ENCODE data around the gene PCDHGC4. TPM values are rescaled to one million over a fixed set of nuclear protein-coding genes. Genes with fewer than 3 reads are reported as not detected.

PCDHGC4 gene
- total RNA-seq, 6 donors from 2014 or later = 0.69 to 24.7 (median 1.8) TPM

DNA sequence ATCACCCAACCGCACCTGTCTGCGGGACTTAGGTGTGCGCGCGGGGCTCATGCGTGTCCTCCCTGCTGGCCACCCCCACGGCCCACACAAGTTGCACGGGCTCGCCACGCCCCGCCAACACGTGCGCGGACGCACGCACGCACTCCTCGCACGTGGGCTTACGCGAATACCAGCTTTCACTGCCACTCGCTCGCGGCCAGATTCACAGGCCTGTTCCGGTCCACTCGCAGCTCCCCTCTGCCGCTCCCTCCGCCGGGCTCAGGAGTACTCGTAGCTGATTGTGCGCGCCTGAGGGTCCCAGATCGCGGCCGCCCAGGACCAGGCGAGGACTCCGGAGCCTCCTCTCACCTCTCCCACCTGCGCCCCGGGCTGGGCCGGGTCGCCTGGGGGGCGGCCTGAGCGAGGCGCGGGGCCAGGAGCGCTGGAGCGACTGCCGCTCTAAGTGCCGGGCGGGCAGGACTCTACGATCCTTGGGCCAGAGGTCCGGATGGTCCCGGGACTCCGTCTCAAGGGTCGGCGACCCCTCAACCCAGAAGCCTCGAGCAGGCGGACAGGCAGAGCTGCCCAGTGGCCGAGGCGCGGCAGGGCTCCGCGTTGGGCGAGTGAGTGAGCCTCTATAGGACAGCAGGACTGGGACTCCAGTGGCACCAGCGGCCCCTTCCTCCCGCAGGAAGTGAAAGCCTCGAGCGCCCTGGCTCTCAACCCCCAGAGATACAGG is 7.5 kb downstream of the PCDHGC4 start:
- WGBS, 2 donors = 62 to 84% methylated on average over 37 to 63 of the region's 68 CpGs
- H3K4me1 ChIP-seq = peaks cover 18 to 28% (median 26%) of the 10 kb centered on the region in 4 donors
- H3K9me3 ChIP-seq = no peaks in the 10 kb centered on the region
- H3K27me3 ChIP-seq = peaks cover 0 to 17% (median 3%) of the 10 kb centered on the region in 4 donors
- peaks cover 0 to 25% (median 6%) of the 10 kb centered on the region in 4 donors for H3K36me3 ChIP-seq
- peak overlapping the region in 2 of 4 donors; percentile 37 to 46 for H3K27ac ChIP-seq
- peak overlapping the region in 2 of 4 donors; percentile 26 to 31 for H3K4me3 ChIP-seq
- peak in 1 of 2 donors; percentile 87 for DNase-seq
- peak in 1 of 2 donors; percentile 5 for ATAC-seq (ENCODE audit: low FRiP score in 2 of 2)
- TF ChIP-seq POLR2A (IDR thresholded peaks at IDR 0.05) (no peak), EP300 (IDR thresholded peaks at IDR 0.05) (no peak), POLR2AphosphoS5 (IDR thresholded peaks at IDR 0.05) (no peak)
- TF ChIP-seq, protein P1, sequence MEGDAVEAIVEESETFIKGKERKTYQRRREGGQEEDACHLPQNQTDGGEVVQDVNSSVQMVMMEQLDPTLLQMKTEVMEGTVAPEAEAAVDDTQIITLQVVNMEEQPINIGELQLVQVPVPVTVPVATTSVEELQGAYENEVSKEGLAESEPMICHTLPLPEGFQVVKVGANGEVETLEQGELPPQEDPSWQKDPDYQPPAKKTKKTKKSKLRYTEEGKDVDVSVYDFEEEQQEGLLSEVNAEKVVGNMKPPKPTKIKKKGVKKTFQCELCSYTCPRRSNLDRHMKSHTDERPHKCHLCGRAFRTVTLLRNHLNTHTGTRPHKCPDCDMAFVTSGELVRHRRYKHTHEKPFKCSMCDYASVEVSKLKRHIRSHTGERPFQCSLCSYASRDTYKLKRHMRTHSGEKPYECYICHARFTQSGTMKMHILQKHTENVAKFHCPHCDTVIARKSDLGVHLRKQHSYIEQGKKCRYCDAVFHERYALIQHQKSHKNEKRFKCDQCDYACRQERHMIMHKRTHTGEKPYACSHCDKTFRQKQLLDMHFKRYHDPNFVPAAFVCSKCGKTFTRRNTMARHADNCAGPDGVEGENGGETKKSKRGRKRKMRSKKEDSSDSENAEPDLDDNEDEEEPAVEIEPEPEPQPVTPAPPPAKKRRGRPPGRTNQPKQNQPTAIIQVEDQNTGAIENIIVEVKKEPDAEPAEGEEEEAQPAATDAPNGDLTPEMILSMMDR (IDR thresholded peaks at IDR 0.05) = no peak

DNA sequence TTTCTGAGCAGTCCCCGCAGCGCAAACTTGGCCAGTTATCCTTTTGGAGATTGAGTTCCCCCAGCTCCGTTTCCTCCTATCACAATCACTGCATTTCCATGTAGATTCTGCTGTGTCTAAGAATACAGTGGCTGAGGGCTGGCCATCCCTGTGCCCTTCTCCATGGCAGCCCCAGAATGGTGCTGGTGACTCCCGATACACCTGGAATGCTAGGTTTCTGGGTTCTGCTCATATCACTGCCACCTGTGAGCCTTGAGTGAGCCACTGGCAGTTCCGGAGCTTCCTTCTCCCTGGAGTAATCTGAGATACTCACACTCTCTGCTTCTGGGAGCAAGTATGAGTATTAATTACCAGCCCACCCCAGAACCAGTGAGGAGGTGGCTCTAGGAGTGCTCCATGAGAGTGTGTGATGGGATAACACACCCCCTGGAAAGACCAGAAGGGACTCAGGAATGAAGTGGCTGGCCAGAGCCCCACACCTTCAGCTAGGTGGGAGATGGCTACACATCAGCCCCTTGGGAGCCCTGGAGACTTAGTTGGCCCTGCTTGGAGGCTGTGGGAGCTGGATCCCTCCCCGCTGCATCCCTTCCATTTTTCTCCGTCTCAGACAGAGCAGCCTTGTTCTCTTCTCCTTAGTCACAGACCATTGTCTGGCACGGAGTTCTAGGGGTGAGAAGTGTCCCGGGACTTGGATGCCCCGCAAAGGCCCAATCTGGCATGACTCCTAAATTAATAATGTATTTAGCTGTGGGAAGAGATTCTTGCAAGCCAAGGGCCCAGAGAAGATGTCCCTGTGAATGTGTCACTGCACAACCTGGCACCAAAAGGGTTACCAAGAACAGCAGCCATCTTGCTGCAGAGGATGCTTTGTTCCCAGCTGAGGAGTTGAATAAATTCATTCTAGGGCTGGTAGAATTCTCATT is 8.9 kb downstream of the PCDHGC4 start:
- ATAC-seq (ENCODE audit: low FRiP score in 2 of 2) = peak in 1 of 2 donors; percentile 20
- peak overlapping the region in 3 of 4 donors; percentile 13 to 71 (median 48) for H3K27ac ChIP-seq
- no peaks in the 10 kb centered on the region for H3K9me3 ChIP-seq
- TF ChIP-seq EP300 (IDR thresholded peaks at IDR 0.05) = no peak
- TF ChIP-seq POLR2AphosphoS5 (IDR thresholded peaks at IDR 0.05) = no peak
- TF ChIP-seq, protein P1 (IDR thresholded peaks at IDR 0.05) = no peak
- TF ChIP-seq POLR2A (IDR thresholded peaks at IDR 0.05) = no peak
- H3K4me3 ChIP-seq = no peak overlapping the region
- H3K36me3 ChIP-seq = peaks cover 0 to 24% (median 6%) of the 10 kb centered on the region in 4 donors
- 75 to 82% methylated on average over 9 to 10 of the region's 10 CpGs for WGBS, 2 donors
- H3K4me1 ChIP-seq = peaks cover 18 to 28% (median 23%) of the 10 kb centered on the region in 4 donors
- peaks cover 0 to 17% (median 3%) of the 10 kb centered on the region in 4 donors for H3K27me3 ChIP-seq
- no peak for DNase-seq

DNA sequence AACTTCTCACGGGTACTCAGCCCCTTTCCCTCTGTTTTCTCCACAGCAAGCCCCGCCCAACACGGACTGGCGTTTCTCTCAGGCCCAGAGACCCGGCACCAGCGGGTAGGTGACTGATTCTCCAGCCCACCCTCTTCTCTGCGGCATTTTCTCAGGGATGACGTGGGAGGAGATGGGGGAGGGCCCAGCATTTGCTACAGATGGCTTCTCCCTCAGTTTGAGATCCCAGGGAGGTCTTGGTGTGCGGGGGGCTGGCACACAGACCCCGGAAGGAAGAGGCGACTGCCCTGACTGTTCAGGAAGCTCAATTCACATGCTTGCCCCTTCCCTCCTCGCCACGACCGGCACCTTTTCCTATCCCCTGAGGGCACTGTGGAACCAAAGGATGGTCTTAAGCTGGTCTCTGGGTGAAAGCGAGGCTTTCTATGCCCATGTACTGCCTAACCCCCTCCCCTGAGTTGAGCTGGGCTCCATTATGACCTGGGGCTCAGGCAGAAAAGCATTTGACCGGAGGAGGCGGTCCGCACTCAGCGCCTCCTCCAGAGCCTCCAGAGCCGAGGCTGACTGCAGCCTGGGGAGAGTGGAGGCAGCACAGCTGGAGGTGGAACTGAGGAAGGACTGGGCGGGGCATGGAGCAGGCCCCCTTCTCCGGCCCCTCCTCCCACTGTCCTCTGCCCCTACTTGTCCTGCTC is 10.1 kb downstream of the PCDHGC4 start:
- H3K36me3 ChIP-seq = peaks cover 0 to 20% (median 6%) of the 10 kb centered on the region in 4 donors
- ATAC-seq (ENCODE audit: low FRiP score in 2 of 2) (no peak), DNase-seq (peak in 1 of 2 donors; percentile 44)
- H3K27me3 ChIP-seq = peaks cover 0 to 17% (median 3%) of the 10 kb centered on the region in 4 donors
- peak overlapping the region; percentile 11 to 71 (median 42) for H3K27ac ChIP-seq
- TF ChIP-seq, protein P1 (IDR thresholded peaks at IDR 0.05) = no peak
- TF ChIP-seq POLR2A (IDR thresholded peaks at IDR 0.05) (no peak), POLR2AphosphoS5 (IDR thresholded peaks at IDR 0.05) (no peak), EP300 (IDR thresholded peaks at IDR 0.05) (no peak)
- H3K9me3 ChIP-seq = no peaks in the 10 kb centered on the region
- peaks cover 18 to 28% (median 23%) of the 10 kb centered on the region in 4 donors for H3K4me1 ChIP-seq
- no peak overlapping the region for H3K4me3 ChIP-seq
- WGBS, 2 donors = 58 to 62% methylated on average over 22 of the region's 22 CpGs

DNA sequence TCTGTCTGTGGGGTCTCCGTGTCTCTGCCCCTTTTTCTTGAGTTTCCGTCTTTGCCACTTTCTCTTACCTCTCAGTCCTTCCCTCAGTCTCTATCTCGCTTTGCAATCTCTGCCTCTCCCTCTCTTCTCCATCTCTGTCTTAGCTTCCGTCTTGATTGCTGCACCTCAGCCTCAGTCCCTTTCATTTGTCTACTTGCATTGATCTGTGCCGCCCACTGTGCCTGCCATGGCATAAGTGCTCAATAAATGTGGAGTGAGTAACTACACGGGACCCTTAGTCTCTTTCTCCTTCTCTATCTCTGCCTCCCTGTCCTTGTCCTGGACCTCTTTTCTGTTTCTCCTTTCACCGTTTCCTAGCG is 10.6 kb downstream of the PCDHGC4 start:
- no peak for ATAC-seq (ENCODE audit: low FRiP score in 2 of 2)
- peaks cover 18 to 28% (median 23%) of the 10 kb centered on the region in 4 donors for H3K4me1 ChIP-seq
- 80 to 87% methylated on average over 8 of the region's 8 CpGs for WGBS, 2 donors
- peak overlapping the region in 3 of 4 donors; percentile 11 to 71 (median 48) for H3K27ac ChIP-seq
- DNase-seq = no peak
- TF ChIP-seq EP300 (IDR thresholded peaks at IDR 0.05) = no peak
- TF ChIP-seq POLR2AphosphoS5 (IDR thresholded peaks at IDR 0.05) = no peak
- TF ChIP-seq, protein P1 (IDR thresholded peaks at IDR 0.05) = no peak
- TF ChIP-seq POLR2A (IDR thresholded peaks at IDR 0.05) = no peak
- H3K27me3 ChIP-seq = peaks cover 0 to 17% (median 3%) of the 10 kb centered on the region in 4 donors
- H3K36me3 ChIP-seq = peaks cover 0 to 20% (median 5%) of the 10 kb centered on the region in 4 donors
- no peaks in the 10 kb centered on the region for H3K9me3 ChIP-seq
- H3K4me3 ChIP-seq = no peak overlapping the region

Data from upper lobe of left lung (tissue), 6 donors.